Measurements from ENCODE around the gene VPS13D.

GRCh38 chr1:12453400-12454343, 223.8 kb downstream of the VPS13D start:
- TF ChIP-seq CTCF (IDR thresholded peaks at IDR 0.05) (no peak), POLR2A (IDR thresholded peaks at IDR 0.05) (no peak)

Data from esophagus squamous epithelium (tissue), 4 donors.